GM21576 (cell line): ENCODE data around the gene PLEKHA7.

ENCODE experiments used
- ATAC-seq: cut with Tn5 transposase; IDR thresholded peaks from one replicate; pipeline ENCODE4 v1.9.1; 2021; ENCODE audit warnings: mild to moderate bottlenecking, moderate library complexity; ENCODE audit not compliant: unreplicated experiment

The PLEKHA7 gene

DNA sequence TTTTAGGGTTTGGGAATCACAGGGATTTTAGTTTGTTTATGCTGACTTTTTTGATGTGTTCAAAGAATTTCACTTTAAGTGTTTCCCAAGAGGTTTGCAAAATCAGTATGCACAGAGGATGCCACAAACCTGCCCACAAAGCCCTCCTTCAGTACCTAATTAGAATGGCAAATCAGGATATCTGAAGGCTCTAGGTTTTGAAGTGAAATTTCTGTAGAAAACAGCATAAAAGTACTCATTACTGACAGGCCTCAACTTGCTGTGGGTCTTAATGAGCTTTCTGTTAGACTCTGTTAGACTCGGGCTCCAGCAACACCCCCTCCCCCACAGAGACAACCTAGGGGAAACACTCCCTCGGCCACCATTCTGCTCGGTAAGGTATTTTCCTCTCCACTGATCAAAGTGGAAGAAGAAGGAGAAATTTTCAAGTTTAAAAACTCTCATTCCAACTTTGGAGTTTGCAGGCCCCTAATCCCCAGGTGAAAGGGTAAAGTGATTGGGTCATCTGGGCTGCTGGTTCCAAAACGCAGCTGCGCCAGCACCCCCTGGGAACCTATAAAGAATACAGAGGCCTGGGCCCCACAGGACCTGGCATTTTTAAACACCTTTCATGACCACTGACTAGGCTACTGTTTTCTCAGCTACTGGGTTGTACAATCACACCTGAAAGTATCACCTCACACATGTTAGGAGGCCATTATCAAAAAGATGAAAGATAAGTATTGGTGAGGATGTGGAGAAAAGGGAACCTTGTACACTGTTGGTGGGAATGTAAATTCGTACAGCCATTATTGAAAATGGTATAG lies 67.5 kb downstream of the PLEKHA7 start:
- peak; percentile 58 for ATAC-seq

- ATAC-seq = peak; percentile 74
These were observed 68.3 kb downstream of the PLEKHA7 start for GRCh38 chr11:16945671-16946469.

- no peak for ATAC-seq
These were observed 71.3 kb downstream of the PLEKHA7 start for GRCh38 chr11:16942911-16943310.

DNA sequence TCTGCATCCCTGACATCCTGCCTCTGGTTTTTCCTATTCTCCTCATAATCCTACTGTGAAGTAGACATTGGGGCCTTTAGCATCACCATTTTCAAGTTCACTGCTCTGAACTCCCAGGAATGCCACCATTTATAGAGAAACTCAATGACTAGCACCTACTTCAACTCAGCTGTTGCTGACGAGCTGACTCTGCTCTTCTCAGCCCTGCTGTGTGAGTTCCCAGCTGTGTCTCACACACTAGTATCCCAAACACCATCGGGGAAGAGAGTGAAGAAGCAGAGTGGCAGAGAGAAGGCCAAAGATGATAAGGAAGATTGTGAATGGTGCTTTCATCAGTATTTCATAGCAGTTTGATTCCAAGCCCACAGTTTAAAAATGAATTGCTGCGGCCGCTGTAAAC lies 71.9 kb downstream of the PLEKHA7 start:
- ATAC-seq = no peak

DNA sequence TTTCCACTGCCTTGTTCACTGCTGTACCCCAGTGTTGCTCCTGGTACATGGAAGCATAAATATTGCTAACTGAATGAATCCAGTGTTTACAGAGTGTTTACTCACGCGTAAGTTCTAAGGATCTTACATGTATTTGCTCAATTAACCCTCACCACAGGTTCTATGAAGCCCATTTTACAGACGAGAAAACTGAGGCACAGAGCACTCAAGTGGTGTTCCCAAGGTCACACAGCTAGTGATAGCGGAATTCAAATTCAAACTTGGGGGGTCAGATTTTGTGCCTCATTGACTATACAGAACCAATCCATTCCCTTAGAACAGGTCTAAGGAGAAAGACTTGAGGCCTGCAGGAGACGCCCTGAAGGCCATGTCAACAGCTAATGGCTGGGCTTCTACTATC lies 72.3 kb downstream of the PLEKHA7 start:
- no peak for ATAC-seq

GRCh38 chr11:16938061-16938460 lies 76.2 kb downstream of the PLEKHA7 start:
- ATAC-seq = no peak

DNA sequence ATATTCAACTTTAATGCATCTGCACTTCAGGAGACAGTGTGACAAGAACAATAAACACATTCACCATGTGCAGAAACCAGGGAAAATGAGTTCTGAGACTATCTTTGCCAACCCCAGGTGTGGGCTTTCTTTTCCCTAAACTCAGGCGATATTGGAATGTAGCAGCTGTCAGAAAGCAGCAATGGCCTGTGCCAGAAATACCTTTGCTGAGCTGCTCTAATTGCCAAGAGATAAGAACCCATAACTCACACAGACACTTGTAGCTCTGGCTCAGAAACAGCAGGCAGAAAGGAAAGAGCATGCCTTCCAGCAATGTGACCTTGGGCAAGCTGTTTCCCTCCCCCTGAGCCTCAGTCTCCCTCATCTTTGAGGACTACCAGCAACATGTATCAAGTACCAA lies 77.6 kb downstream of the PLEKHA7 start:
- ATAC-seq = no peak

- no peak for ATAC-seq
These were observed 78.5 kb downstream of the PLEKHA7 start for GRCh38 chr11:16935518-16936302.

DNA sequence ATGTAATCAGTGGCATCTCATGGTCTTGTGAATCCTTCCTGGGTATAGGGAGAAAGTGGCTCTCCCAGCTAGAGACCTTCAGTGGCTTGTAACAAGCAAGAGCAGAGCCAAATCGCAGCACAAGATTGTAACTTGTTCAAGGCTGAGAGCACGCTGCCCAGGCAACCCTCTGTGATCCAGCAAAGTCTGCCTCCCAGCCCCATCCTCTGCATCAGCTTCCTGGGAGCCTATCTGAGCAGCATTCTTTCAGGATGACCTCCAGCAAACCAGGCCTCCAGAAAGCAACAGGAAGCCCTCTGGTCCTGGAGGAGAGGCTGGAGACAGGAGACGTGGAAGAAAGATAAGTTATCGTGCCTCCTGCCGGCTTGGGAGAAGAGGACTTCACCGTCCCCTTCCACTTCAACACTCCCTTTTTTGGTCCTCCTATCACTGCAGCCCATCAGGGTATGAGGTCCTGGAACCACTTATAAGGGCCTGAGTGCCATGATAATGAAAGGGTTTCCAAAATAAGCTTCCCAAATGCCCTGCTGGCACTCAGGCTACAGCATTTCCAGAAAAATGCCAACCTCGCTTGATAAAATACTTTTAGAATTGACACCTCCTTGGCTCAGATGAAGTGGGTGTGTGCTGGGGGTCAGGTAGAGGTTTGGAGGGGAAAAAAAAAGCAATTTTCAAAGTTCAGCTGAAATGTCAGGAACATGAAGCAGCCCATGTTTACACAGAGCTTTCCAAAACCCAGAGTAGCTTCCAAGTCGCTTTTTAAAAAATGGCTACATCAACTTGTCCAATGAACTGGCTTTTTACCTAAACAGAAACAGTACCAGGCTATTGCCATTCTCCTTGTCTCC lies 80.2 kb downstream of the PLEKHA7 start:
- ATAC-seq = no peak

GRCh38 chr11:16933291-16933690 lies 80.9 kb downstream of the PLEKHA7 start:
- no peak for ATAC-seq

- ATAC-seq = no peak
These were observed 86.2 kb downstream of the PLEKHA7 start for GRCh38 chr11:16928044-16928443.

GRCh38 chr11:16926883-16927626 lies 87.2 kb downstream of the PLEKHA7 start:
- ATAC-seq = no peak

DNA sequence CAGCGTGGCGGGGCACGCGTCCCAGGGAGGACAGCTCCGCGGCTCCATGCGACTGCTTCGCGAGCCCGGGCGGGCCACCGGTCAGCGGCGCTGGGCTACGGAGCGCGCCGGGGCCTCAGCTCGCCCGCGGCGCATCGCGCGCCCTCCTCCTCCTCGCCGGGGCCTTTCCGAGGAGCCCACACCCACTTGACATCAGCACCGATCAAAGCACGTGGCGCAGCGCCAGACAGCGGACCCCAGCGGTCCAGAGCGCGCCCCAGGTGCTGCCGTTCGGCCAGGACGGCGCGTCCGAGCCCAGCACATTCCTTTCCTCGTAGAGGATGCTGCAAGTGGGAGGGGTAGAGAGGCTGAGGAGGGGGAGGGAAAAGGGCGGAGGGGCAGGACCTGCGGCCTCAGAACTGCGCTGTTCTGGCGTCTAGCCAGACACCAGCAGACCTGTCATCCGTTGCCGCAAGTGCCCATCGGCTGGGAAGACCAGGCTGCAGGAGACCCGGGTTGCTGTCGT lies 88.6 kb downstream of the PLEKHA7 start:
- no peak for ATAC-seq

- no peak for ATAC-seq
These were observed 89.2 kb downstream of the PLEKHA7 start for GRCh38 chr11:16924826-16925560.

- ATAC-seq = peak; percentile 54
These were observed 89.8 kb downstream of the PLEKHA7 start for GRCh38 chr11:16924462-16924825.

DNA sequence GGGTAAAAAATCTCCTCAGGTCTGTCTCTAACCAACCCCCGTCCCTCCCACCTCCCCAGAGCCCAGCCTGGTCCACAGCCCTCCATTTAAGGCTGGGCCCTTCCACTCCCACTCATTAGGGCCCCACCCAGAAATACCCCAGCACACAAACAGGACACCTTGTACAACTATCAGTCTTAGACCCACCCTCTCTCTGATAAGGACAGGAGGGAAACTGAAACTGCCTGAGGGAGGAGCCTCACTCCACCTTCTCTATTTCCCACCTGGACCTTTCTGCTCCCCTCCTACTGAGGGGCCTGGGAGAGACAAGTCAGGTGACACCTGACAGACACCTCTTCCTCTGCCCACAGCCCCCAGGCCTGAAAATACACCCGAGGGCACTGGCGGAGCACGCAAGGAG lies 90.2 kb downstream of the PLEKHA7 start:
- peak; percentile 45 for ATAC-seq

GRCh38 chr11:16921668-16922067 lies 92.5 kb downstream of the PLEKHA7 start:
- ATAC-seq = no peak

DNA sequence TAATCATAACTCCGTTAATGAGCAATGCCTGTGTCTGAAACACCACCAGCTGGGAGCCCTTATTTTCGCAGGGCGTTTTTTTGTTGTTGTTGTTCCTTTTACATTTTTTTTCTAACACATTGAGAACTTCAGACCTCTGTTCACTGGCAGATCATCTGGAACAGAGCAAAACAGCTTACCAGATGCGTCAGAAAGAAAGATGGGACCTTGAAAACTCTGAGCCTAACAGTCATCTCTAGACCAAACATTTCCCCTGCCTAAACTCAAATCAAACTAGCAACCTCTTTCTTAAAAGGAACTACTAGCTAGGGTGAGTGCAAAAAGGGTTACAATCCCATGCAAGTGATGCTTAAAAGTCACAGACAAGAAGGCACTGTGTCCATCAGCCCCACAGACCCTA lies 93.2 kb downstream of the PLEKHA7 start:
- ATAC-seq = no peak

GRCh38 chr11:16920559-16920958 lies 93.7 kb downstream of the PLEKHA7 start:
- no peak for ATAC-seq
